ENCODE results near the gene EMSY. TPM values are rescaled to one million over a fixed set of nuclear protein-coding genes. Genes with fewer than 3 reads are reported as not detected.

The EMSY gene
- total and polyA plus RNA-seq, 2 donors (not counting 1 experiment from before 2014, with no cell fraction given), result 27.4 to 59.7 TPM

DNA sequence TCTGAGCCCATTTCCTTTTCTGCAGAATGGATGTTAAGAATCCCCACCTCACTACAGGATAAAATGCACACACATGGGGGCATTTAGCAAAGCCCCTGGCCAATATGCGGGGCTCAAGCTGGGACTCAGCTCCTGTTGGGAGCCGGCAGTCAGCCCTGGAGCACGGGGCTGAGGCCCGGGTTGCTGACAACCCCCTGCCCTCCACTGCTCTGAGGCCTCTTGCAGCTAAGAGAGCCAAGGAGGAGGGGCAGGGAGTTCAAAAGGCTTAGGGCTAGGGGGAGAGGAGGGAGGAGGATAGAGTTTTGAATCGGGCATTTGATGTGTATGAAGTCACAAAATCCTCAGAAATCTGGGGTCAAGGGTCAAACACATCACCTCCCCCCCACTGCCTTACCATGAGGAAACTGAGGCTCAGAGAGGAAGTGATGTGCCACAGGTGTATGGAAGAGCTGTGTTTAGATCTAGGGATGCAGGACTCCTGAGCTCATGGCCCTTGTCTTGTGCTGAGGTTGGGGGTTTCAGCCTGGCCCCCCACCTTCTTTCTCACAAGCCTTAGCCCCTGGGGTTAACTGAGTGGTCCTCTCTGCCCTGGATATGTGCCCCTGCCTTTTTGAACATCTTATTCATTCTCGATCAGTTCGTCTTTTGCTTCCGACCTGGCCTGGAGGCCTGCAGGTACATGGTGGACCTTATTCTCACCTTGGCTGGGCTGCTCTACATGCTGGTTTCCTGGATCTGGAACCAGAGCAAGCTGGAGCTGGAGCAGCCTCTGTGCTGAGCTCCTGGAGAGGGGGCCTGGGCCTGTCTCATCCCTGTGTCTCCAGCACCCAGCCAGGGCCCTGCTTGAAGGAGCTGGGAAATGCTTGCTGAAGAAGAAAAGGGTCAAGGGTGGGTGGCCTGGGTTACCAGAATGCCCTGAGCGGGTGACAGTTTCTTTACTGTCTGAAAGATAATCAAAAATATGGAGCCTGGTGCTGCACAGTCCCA lies 145.4 kb downstream of the EMSY start:
- intact Hi-C loops (cut with micrococcal nuclease), result loop anchor here (10.0 kb wide), 1 partner anchor 45 kb away; no protein-coding TSS in a partner anchor
- H3K4me3 Mint-ChIP-seq, result no peak overlapping the region
- TF ChIP-seq, protein P1, sequence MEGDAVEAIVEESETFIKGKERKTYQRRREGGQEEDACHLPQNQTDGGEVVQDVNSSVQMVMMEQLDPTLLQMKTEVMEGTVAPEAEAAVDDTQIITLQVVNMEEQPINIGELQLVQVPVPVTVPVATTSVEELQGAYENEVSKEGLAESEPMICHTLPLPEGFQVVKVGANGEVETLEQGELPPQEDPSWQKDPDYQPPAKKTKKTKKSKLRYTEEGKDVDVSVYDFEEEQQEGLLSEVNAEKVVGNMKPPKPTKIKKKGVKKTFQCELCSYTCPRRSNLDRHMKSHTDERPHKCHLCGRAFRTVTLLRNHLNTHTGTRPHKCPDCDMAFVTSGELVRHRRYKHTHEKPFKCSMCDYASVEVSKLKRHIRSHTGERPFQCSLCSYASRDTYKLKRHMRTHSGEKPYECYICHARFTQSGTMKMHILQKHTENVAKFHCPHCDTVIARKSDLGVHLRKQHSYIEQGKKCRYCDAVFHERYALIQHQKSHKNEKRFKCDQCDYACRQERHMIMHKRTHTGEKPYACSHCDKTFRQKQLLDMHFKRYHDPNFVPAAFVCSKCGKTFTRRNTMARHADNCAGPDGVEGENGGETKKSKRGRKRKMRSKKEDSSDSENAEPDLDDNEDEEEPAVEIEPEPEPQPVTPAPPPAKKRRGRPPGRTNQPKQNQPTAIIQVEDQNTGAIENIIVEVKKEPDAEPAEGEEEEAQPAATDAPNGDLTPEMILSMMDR (IDR thresholded peaks at IDR 0.05), result no peak
- no peak for TF ChIP-seq EZH2 (IDR thresholded peaks at IDR 0.05; ENCODE audit: borderline replicate concordance, insufficient read depth, low read depth, low read length, poor library complexity, severe bottlenecking)
- POLR2A ChIA-PET, result no interaction called here
- H3K4me1 ChIP-seq (ENCODE audit: control insufficient read depth in 2 of 2, insufficient read depth in 2 of 2, low read length in 2 of 2), result peaks cover 11 to 18% of the 10 kb centered on the region in 2 donors
- no peaks in the 10 kb centered on the region for H3K36me3 ChIP-seq (replicated peaks in 1 of 2; ENCODE audit: control extremely low read depth in 1 of 2, control insufficient read depth in 1 of 2, extremely low read depth in 1 of 2, insufficient read depth in 2 of 2, low read length in 1 of 2)
- CTCF ChIA-PET, result interaction anchor here (1.0 to 2.9 kb wide), 3 partner anchors 8 to 90 kb away, joined by 3 to 12 read pairs (median 3); no protein-coding TSS in a partner anchor
- no peak overlapping the region for H3K27ac ChIP-seq (ENCODE audit: low read length in 2 of 2)
- peaks cover 26% of the 10 kb centered on the region for H3K4me1 Mint-ChIP-seq
- no peak overlapping the region for H3K4me2 ChIP-seq (replicated peaks; ENCODE audit: low read depth, low read length, poor library complexity, severe bottlenecking)
- H3K9me3 ChIP-seq (ENCODE audit: control extremely low read depth in 1 of 3, control insufficient read depth in 2 of 3, insufficient read depth in 1 of 3, low read length in 2 of 3), result no peaks in the 10 kb centered on the region
- ATAC-seq (ENCODE audit: low read depth) (no peak), DNase-seq (no peak)
- 97% methylated on average over 8 of the region's 9 CpGs for WGBS (ENCODE audit: insufficient coverage)
- no peaks in the 10 kb centered on the region for H3K27me3 ChIP-seq (replicated peaks in 1 of 4; ENCODE audit: control extremely low read depth in 1 of 4, control insufficient read depth in 3 of 4, insufficient read depth in 4 of 4, low read length in 3 of 4)
- H3K27me3 Mint-ChIP-seq, result peaks cover 2% of the 10 kb centered on the region
- H3K9ac ChIP-seq (ENCODE audit: low read length), result no peak overlapping the region
- H3K27ac Mint-ChIP-seq, result no peak overlapping the region
- no peak overlapping the region for H3K4me3 ChIP-seq (ENCODE audit: control extremely low read depth in 1 of 5, extremely low read depth in 1 of 5, insufficient read depth in 1 of 5, low read depth in 2 of 5, low read length in 4 of 5)
- H4K20me1 ChIP-seq (ENCODE audit: control insufficient read depth, insufficient read depth, low read length, poor library complexity, severe bottlenecking), result no peaks in the 10 kb centered on the region
- H2AFZ ChIP-seq (ENCODE audit: insufficient read depth, low read depth, low read length, poor library complexity, severe bottlenecking), result no peak overlapping the region
- H3K9me3 Mint-ChIP-seq (ENCODE audit: insufficient read depth), result no peaks in the 10 kb centered on the region
- no peaks in the 10 kb centered on the region for H3K79me2 ChIP-seq (ENCODE audit: control insufficient read depth, insufficient read depth, low read length)

DNA sequence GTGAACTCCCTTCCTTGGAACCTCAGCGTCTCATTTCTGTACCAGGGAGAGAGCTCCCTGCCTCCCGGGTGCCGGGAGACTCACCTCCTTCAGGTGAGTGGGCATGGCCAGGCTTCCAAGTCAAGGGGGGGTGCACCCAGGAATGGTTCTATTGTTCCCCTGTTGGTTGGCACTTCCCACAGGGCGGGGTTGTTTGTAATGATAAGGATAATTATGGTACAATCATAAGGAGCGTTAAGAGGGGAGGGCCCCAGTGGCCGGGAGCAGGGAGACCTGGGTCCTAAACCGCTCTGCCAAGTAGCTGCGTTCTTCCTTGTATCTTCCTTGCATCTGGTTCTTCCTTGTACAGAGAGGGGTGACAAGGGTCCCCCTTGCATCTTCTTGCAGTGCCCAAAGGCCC lies 146.6 kb downstream of the EMSY start:
- no peaks in the 10 kb centered on the region for H3K27me3 ChIP-seq (replicated peaks in 1 of 4; ENCODE audit: control extremely low read depth in 1 of 4, control insufficient read depth in 3 of 4, insufficient read depth in 4 of 4, low read length in 3 of 4)
- H3K4me1 ChIP-seq (ENCODE audit: control insufficient read depth in 2 of 2, insufficient read depth in 2 of 2, low read length in 2 of 2), result peaks cover 11 to 18% of the 10 kb centered on the region in 2 donors
- WGBS (ENCODE audit: insufficient coverage), result 99% methylated on average over 6 of the region's 8 CpGs
- H3K4me3 Mint-ChIP-seq, result no peak overlapping the region
- H3K4me1 Mint-ChIP-seq, result peaks cover 26% of the 10 kb centered on the region
- no peak overlapping the region for H2AFZ ChIP-seq (ENCODE audit: insufficient read depth, low read depth, low read length, poor library complexity, severe bottlenecking)
- ChIA-PET CTCF (no interaction called here), POLR2A (no interaction called here)
- no peaks in the 10 kb centered on the region for H3K36me3 ChIP-seq (replicated peaks in 1 of 2; ENCODE audit: control extremely low read depth in 1 of 2, control insufficient read depth in 1 of 2, extremely low read depth in 1 of 2, insufficient read depth in 2 of 2, low read length in 1 of 2)
- no peaks in the 10 kb centered on the region for H3K9me3 Mint-ChIP-seq (ENCODE audit: insufficient read depth)
- H3K9ac ChIP-seq (ENCODE audit: low read length), result no peak overlapping the region
- DNase-seq (no peak), ATAC-seq (ENCODE audit: low read depth) (no peak)
- H4K20me1 ChIP-seq (ENCODE audit: control insufficient read depth, insufficient read depth, low read length, poor library complexity, severe bottlenecking), result no peaks in the 10 kb centered on the region
- H3K27ac Mint-ChIP-seq, result no peak overlapping the region
- no peak for TF ChIP-seq EZH2 (IDR thresholded peaks at IDR 0.05; ENCODE audit: borderline replicate concordance, insufficient read depth, low read depth, low read length, poor library complexity, severe bottlenecking)
- TF ChIP-seq, protein P1 (IDR thresholded peaks at IDR 0.05), result no peak
- intact Hi-C loops (cut with micrococcal nuclease), result no loop called here
- H3K27me3 Mint-ChIP-seq, result peaks cover 7% of the 10 kb centered on the region
- no peak overlapping the region for H3K4me2 ChIP-seq (replicated peaks; ENCODE audit: low read depth, low read length, poor library complexity, severe bottlenecking)
- H3K9me3 ChIP-seq (ENCODE audit: control extremely low read depth in 1 of 3, control insufficient read depth in 2 of 3, insufficient read depth in 1 of 3, low read length in 2 of 3), result no peaks in the 10 kb centered on the region
- no peak overlapping the region for H3K27ac ChIP-seq (ENCODE audit: low read length in 2 of 2)
- no peak overlapping the region for H3K4me3 ChIP-seq (ENCODE audit: control extremely low read depth in 1 of 5, extremely low read depth in 1 of 5, insufficient read depth in 1 of 5, low read depth in 2 of 5, low read length in 4 of 5)
- H3K79me2 ChIP-seq (ENCODE audit: control insufficient read depth, insufficient read depth, low read length), result no peaks in the 10 kb centered on the region
